Embryonic facial prominence (tissue), 1 donor: ENCODE results near the gene SLC29A2.

Experiments used
- DNase-seq: peaks from one replicate; pipeline ENCODE4 v3.0.0-alpha.2; 2016; ENCODE audit errors: extremely low spot score

SLC29A2 gene, protein sequence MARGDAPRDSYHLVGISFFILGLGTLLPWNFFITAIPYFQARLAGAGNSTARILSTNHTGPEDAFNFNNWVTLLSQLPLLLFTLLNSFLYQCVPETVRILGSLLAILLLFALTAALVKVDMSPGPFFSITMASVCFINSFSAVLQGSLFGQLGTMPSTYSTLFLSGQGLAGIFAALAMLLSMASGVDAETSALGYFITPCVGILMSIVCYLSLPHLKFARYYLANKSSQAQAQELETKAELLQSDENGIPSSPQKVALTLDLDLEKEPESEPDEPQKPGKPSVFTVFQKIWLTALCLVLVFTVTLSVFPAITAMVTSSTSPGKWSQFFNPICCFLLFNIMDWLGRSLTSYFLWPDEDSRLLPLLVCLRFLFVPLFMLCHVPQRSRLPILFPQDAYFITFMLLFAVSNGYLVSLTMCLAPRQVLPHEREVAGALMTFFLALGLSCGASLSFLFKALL

DNA sequence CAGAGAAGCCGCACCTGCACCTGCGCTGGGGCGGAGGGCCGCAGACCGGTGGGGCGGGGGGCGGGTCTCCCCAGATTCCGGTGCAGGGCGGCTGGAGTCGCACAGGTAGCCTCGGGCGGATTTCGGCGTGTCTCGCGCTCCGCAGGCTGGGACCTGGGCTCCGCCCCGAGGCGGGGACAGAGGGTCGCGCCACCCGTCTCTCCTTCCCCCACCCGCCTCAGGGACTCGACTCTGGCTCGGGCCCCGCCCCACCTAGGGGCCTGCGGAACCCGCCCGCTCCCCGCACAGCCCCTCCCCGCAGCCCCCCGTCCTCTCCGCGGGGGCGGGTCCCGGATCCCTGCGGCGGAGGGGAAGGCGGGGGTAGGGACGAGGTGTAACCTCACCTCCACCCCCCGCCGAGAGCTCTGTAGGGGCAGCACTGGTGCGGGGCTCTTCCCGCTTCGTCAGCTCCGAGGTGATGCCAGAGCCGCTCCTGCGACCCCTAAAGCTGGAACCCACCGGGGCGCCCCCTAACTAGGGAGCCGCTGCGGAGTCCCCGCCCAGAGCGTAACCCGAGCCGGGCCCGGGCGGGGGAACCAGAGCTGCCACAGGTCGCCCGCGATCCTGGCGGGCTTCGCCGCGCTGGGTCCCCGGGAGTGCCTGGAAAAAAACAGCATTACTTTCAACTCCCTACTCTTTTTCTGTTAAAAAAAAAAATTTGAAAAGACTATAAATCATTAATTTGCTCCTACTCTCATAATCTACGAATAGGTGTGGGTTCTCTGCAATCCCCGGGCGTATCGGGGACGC is at the start of gene SLC29A2:
TSS of gene SLC29A2 (minus strand) at position 134 of the 789 bp plus-strand sequence. CDS start 169 bp downstream, outside the sequence.
- peak; percentile 9 for DNase-seq

DNA sequence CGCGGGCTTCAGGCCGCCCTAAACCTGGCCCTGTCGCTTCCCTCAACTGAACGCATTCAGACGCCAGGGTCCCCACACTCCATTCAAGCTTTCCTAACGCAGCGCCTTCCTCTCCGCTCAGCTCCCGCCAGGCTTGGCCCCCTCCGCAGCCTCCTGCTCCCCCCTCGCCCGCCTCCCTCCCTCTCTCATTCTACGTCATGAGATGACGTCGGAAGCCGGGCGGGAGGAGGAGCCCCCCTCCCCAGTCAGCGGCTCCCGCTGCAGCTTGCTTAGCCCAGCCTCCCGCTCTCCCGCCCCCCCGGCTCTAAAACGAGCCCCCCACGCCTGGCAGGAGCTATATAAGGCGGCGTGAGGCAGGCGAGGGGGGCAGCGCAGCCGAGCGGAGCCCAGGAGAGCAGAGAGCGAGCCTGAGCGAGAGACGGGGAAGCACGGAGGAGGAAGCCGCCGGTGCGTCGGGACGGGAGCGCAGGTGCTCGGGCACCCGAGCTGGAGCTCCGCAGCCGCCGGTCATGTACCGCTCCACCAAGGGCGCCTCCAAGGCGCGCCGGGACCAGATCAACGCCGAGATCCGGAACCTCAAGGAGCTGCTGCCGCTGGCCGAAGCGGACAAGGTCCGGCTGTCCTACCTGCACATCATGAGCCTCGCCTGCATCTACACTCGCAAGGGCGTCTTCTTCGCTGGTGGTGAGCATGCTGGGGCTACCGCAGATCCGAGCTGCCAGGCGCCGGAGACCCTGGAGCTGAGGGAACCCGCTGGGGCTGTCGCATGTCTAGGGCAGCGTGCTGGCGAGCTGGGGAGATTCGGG is 49.3 kb upstream of the SLC29A2 start, which contains the start of gene NPAS4:
TSS of gene NPAS4 (plus strand) at position 365 of the 806 bp plus-strand sequence. CDS start at position 510, 145 bp downstream.
- no peak for DNase-seq

DNA sequence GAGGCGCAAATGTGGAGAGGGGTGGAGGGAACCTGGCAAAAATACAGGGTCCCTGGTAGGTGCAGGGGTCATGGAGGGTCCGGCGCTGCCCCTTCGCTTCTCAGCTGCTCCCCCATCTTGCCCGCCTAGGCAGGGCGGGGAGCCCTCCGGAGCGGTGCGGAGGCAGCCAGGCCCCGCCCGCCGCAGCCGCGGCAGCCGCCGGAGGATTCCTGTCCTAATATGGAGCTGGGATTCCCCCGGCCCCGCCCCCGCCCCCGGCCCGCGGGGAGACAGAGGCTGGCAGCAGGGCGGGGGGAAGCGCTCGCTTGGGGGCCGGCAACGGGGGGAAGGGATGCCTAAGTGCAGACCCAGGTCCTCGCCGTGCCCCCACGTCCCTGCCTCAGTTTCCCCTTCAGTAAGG is 48.3 kb upstream of the SLC29A2 start:
- no peak for DNase-seq

DNA sequence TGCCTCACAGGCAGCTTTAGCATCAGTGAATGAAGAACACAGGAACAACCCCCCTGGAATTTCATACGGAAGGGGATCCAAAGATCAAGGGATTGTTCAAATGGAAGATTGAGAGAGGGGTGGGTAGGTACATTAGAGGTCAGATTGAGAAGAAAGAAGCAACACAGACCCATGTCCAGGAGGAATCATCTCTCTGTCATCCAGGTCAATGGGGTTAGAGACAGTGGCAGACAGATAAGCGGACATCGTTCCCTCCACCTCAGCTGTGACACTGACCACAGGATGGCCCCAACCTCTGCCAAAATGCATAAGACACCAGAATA is 47.4 kb upstream of the SLC29A2 start:
- no peak for DNase-seq

DNA sequence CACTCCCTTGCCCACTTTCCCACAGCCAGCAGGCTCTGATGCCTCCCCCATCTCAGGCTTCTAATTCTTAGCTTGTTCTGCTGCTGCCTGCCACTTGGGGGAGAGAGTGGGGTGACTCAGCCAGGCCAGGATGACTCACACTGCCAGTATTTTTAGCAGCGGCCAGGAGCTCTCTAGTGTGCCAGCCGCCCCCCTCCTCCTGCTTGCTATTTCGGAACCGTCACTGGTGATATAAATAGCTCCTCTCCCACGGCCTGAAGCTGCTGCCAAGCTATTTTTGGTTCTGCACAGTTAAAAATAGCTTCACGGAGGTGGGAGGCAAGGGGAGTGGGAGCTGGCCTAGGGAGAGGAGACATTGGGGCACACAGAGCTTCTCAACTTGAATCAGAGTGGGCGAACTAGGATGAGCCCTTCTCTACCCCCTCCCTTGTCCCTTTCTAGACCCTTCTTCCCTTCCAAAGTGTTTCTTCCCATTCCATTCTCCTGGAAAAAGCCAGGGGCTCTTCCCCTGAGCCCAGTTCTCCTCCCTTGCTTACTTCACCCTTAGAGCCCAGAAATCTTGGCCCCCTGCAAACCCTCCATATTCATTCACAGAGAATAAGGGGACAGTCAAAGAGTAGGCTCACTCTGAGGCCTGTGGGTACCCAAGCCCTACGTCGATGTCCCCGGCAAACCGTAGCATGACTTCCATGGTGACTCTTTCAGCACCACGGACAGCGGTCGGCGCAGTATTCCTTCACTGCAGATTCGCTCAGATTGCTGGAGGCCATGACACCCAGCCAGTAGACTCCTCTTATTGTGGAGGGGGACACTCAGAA is 46.8 kb upstream of the SLC29A2 start:
- DNase-seq, result no peak

DNA sequence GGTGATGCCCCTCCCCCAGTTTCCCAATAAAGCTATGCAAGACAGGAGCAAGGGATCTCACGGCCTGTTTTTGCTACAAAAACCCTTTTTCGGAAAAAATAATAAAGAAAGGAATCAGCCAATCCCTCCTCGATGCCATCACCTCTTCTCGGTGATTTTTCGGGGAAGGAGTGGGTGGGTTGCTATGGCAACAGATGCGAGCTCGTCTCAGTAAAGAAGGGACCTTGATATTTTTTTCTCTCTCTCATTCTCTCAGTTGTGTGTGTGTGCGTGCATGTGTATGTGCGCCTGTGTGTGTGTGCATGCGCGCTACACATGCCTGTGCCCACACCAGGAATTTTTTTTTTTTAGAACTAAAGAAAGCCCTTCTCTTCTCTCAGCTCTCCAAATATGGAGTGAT is 45.4 kb upstream of the SLC29A2 start:
- DNase-seq, result no peak

DNA sequence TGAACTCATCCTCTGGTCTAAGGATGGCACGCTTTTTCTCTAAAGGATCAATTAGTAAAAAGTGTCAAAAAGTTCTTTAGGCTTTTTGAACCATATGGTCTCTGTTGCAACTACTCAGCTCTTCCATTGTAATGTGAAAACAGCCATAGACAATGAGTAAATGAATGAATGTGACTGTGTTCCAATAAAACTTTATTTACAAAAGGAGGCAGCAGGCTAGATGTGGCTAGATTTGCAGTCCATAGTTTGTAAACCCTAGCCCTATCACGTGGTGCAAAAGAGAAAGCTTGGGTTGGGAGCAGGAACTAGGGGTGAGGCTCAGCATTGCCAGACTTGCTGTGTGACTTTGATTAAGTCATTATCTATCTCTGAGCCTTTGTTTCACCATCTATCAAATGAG is 43.9 kb upstream of the SLC29A2 start:
- DNase-seq, result no peak

DNA sequence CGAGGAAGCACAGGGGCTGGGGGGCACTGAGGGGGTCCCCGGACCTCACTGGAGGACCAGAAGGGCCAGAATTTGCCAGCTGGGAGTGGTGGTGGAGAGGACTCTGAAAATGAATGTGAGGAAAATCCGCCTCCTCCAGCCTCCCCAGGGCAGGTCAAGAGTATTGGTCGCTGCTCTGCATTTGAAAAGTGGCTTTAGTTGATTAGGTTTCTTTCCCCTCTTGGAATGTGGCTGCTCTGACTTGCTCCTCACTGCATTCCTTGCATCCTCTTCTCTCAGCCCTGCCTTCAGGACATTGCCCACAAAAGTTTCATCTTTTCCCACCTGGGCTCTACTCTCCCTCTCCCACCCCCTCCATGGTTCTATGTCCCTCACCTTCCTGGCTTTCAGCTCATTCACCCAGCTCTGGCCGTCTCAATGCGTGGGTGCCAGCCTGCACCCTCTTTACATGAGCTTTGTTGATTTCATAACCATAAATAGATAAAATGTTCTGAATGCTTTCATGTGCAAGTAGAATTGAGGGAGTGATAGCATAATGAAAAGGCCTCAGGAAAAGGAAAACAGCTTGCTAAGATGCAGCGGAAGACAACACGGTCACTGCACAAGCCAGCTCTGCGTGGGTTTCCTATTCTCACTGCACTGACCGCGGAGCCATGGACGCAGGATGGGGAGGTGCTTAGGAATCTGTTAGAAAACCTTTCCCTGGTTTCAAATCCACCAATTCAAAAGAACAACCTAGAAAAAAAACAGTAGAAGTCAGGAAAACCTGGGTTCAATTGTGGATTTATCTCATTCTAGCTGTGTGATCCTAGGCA is 42.8 kb upstream of the SLC29A2 start:
- DNase-seq, result no peak

DNA sequence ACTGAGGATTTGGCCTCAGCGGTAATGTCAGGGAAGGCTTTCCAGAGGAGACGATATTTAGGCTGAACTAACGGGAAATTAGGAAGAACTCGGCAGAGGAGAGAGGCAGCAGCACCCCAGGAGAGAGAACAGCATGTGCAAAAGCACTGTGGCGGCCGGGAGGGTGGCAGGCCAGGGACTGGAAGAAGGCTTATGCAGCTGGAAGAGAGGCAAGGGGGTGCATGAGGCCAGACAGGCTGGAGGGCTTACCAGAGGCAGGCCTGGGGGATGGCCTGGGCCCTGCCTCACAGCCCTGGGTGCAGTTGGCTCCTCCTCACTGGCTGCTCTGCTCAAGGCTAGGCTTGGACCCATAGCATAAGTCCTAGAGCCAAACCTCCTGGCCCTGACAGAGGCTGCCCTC is 41.6 kb upstream of the SLC29A2 start:
- no peak for DNase-seq

DNA sequence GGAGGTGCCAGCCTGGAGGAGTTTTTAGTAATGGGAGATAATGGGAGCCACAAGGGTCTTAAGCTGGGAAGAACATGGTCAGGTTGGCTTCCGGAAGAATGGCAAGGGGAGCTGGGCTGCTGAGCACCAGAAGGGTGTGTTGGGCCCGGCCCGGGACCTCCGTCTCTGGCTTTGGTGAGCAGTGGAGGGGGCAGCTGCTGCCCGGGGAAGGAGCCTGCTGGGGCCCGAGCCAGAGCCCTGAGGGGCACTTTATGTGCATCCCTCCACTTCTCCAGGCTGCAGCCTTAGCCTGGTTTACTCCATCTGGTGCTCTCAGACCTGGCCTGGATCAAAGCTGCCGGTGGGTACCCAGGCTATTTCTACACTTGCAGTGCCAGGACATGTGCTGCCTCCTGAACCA is 40.5 kb upstream of the SLC29A2 start:
- DNase-seq, result no peak

DNA sequence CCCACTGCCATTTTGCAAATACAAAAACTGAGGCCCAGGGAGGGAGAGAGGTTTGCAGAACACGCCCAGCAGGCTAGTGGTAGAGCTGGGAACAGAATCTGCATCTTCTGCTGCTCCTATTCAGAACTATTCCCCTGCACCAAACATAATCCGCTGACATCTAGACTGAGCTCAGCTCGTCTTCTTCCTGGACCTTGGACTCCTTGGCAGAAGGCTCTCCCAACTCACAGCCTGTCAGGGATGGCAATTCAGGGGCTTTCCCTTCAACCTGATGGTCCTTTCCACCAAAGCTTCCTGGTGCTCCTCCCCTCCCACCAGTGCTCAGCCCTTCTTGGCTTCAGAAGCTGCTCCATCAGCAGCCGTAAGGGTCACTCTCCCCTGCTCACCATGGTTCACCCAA is 39.8 kb upstream of the SLC29A2 start:
- no peak for DNase-seq

DNA sequence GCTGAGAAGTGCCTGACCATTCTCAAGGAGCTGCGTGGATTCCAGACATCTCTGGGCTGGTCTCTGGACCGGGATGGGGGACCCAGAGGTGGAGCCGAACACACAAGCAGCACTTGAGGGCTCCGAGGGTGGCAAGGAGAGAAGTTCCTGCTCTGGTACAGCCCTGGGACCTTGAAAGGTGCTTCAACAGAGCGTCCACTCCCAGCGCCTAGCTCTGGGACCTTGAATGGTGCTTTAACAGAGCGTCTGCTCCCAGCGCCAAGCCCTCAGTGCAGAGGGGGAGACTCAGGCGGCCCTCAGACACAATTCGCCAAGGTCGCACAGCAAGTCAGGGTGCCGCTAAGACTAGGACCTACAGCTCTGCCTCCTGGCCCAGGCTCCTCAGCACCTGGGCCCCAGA is 38.6 kb upstream of the SLC29A2 start:
- no peak for DNase-seq

DNA sequence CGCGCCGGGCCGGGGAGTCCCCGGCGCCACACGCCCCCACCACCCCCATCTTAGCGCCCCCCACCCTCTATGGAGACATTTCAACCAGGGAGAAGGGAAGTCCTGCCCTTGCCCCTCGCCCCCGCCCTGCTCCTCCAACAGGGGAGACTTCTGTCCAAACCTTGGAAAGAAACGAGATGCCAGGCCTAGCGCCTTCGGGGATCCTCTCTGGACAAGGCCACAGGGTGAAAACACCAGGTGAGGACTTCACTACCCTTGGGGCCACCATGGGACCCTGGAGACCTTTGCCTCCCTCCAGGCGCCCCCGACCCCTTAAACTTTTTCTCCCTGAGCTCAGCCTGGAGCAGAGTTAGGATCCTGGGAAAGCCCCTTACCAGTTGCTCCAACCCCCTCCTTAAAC is 37.7 kb upstream of the SLC29A2 start:
- no peak for DNase-seq

DNA sequence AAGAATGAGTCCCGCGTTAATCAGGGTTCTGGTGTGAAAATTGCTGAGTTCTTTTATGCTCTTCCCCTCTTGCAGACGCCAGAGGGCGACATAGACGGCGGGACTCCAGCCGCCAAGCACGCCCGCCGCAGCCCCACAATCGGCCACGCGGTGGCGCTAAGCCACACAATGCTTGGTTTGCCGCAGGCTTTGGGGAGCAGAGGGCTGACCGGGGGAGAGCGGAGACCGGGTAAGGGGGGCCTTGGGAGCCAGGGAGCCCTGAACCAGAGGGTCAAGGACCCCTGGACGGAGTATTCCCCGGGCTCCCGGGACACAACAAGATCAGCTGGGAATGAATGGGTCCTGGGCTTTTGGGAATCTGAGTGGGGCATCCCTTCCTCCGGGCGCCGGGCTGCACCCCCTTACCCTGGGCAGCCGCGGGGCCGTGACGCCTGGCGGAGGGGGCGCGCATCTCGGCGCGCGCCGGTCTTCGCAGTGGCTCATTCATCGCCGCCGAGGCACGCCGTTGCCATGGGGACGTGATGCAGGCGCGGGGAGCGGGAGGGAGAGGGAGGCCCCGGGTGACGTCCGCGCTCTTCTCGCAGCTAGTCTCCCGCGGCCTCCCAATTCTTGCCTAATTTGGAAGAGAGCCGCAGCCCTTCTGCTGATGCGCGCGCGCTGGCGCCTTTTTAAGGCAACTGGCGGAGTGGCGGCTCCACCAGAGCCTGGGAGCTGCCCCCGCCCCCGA is 37.1 kb upstream of the SLC29A2 start:
- peak; percentile 79 for DNase-seq

DNA sequence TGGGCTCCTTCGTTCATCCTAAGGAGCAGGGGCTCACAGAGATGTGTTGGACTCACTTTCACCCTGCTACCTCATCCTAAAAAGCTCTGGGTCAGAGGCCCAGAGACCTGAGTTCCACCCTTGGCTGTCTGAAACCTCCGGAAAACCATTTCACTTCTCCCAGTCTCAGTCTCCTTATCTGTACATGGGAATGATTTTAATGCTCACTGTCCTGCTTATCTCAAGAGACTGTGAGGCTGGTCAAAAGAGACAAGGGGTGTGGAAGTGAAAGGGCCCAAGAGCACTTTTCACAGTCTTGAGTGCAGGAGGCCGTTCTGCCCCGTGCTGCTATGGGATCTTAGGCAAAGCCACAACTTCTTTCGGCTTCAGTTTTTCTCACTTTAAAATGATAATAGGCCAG is 36.1 kb upstream of the SLC29A2 start:
- DNase-seq, result no peak

DNA sequence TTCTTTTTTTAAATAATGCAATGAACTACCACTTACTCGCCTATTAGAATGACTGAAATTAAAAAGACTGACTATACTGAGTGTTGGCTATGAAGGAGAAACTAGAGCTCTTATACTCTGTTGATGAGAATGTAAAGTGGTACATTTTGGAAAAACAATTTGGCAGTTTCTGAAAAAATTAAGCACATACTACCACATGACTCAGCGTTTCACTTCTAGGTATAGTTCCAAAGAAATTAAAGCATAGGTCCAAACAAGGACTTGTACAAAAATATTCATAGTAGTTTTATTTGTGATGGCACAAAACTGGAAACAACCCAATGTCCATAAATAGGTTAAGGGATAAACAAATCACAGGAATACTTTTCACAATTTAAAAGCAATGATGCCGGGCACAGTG is 22.4 kb upstream of the SLC29A2 start:
- no peak for DNase-seq

DNA sequence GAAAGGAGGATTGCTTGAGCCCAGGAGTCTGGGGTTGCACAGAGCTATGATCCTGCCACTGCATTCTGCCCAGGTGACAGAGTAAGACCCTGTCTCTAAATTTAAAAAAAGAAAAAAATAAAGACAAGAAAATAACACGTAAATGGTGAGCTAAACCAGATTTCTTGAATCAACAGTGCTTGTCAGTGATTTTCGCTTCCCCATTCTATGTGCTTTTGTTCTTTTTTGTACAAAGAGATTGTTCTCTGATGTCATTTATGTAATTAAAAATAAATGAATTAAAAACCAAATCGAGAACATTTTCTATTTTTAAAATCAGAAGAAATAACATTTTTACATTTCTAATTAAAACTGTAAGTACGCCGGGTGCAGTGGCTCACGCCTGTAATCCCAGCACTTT is 19.8 kb upstream of the SLC29A2 start:
- DNase-seq, result no peak

DNA sequence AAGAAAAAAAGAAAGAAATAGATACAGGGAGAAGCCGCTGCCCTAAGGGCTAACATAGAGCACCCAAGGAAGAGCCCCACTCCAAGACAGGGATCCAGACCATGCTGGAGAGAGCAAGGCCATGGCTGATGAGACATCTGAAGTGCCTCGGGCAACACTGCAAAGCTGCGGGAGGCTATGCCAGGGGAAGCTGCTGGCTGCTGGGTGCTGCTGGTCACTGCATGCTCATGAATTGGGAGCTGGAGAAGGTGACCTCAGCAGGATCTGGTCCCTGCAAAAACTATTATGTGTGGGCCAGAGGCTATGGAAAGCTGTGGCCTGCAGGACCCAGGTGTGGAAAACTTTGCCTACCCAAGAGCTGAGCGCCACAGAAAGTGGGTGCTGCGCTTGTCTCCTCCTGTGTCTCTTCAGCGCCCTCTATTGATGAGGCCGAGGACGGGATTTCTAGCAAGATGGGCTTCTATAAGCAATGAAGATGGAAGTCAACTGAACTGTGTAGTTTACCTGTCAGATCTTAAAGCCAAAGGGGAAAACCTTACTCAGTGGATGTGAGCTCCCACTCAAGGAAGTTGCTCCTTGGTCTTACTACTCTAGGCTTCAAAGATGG is 17.3 kb upstream of the SLC29A2 start:
- DNase-seq, result no peak
